GM23338 (cell line): ENCODE data around the gene SLC37A1.

ENCODE experiments used
- CREB1 ChIP-seq: fragments of 250-450 bp; sonication (Bioruptor Pico); IDR thresholded peaks from 2 replicates; pipeline ENCODE4 v1.5.0; 2020; ENCODE audit warnings: low read depth, mild to moderate bottlenecking, moderate library complexity
- EZH2 ChIP-seq: fragments of 200-600 bp; sonication (generic); IDR thresholded peaks from one replicate; pipeline ENCODE4 v1.8.0; 2017; ENCODE audit warnings: antibody characterized with exemption, mild to moderate bottlenecking, low read depth; ENCODE audit not compliant: unreplicated experiment
- EZH2phosphoT487 ChIP-seq: fragments of 200-600 bp; sonication (generic); IDR thresholded peaks from one replicate; pipeline ENCODE4 v1.8.1; 2018; ENCODE audit warnings: antibody characterized with exemption; ENCODE audit not compliant: unreplicated experiment
- JUNB ChIP-seq: IDR thresholded peaks from one replicate; pipeline ENCODE4 v1.6.1; 2016; ENCODE audit warnings: antibody characterized with exemption; ENCODE audit not compliant: unreplicated experiment
- NANOG ChIP-seq: IDR thresholded peaks from 2 replicates; pipeline ENCODE4 v1.6.1; 2016; ENCODE audit warnings: antibody characterized with exemption, borderline replicate concordance
- POLR2AphosphoS5 ChIP-seq: IDR thresholded peaks from 2 replicates; pipeline ENCODE4 v1.6.1; 2016; ENCODE audit warnings: antibody characterized with exemption, low read depth
- TF ChIP-seq, protein P1 (sequence below), 2 experiments: fragments of 200-600 bp in 1 of 2; sonication (generic) in 1 of 2; conservative IDR thresholded peaks; 2 replicates each; pipeline versions ENCODE4 v1.5.1 to v1.6.1; 2016 to 2017; ENCODE audit warnings: antibody characterized with exemption in 2 of 2, low read depth in 2 of 2, mild to moderate bottlenecking in 2 of 2, moderate library complexity in 1 of 2
- TF ChIP-seq, protein P2 (sequence below): IDR thresholded peaks from one replicate; pipeline ENCODE4 v1.6.1; 2018; ENCODE audit warnings: antibody characterized with exemption; ENCODE audit not compliant: unreplicated experiment
- TF ChIP-seq, protein P3 (sequence below): IDR thresholded peaks from 2 replicates; pipeline ENCODE4 v1.6.1; 2016; ENCODE audit warnings: antibody characterized with exemption

DNA sequence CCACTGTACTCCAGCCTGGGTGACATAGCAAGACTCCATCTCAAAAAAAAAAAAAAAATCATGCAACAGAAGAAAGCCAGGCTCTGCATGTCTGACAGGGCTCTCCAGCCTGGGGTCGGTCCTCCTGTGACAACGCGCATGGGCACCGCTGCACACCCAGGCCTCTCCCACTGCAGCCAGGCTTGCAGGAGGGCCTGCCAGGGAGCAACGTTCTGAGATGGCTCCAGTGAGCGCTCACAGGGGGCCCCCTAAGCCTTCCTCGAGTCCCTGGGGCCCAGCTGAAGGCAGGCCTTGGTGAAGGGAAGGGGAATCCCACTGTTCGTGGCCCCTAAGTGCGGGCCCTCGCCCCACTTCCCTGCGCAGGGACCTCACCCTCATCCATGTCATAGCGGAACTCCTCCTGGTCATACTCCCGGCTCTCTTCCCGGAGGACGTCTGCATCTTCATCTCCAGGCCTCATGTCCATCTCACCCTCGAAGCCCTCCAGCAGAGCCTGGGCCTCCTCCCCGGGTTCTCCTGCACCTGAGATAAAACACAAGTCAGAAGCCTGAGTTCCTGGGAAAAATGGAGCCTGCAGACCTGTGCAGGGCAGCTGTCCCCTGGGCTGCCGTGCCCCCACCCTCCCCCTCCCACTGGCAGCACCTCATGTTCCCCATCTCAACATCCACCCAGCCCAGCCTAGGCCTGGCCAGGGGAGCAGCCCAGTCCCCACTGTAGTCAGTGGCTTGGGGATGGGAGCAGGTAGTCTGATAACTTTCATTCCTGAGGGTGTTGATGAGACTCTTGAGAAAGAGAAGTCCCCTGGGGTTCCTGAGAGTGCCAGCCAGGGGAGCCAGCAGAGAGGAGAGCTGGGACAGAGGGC lies 37.9 kb upstream of the SLC37A1 start:
- TF ChIP-seq, protein P1, sequence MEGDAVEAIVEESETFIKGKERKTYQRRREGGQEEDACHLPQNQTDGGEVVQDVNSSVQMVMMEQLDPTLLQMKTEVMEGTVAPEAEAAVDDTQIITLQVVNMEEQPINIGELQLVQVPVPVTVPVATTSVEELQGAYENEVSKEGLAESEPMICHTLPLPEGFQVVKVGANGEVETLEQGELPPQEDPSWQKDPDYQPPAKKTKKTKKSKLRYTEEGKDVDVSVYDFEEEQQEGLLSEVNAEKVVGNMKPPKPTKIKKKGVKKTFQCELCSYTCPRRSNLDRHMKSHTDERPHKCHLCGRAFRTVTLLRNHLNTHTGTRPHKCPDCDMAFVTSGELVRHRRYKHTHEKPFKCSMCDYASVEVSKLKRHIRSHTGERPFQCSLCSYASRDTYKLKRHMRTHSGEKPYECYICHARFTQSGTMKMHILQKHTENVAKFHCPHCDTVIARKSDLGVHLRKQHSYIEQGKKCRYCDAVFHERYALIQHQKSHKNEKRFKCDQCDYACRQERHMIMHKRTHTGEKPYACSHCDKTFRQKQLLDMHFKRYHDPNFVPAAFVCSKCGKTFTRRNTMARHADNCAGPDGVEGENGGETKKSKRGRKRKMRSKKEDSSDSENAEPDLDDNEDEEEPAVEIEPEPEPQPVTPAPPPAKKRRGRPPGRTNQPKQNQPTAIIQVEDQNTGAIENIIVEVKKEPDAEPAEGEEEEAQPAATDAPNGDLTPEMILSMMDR (conservative IDR thresholded peaks at IDR 0.05; ENCODE audit: low read depth in 2 of 2), result no peak
- TF ChIP-seq EZH2phosphoT487 (no peak), CREB1 (CRISPR knock-in tag) (no peak), NANOG (no peak), EZH2 (no peak), POLR2AphosphoS5 (no peak), JUNB (no peak)
- TF ChIP-seq, protein P2, sequence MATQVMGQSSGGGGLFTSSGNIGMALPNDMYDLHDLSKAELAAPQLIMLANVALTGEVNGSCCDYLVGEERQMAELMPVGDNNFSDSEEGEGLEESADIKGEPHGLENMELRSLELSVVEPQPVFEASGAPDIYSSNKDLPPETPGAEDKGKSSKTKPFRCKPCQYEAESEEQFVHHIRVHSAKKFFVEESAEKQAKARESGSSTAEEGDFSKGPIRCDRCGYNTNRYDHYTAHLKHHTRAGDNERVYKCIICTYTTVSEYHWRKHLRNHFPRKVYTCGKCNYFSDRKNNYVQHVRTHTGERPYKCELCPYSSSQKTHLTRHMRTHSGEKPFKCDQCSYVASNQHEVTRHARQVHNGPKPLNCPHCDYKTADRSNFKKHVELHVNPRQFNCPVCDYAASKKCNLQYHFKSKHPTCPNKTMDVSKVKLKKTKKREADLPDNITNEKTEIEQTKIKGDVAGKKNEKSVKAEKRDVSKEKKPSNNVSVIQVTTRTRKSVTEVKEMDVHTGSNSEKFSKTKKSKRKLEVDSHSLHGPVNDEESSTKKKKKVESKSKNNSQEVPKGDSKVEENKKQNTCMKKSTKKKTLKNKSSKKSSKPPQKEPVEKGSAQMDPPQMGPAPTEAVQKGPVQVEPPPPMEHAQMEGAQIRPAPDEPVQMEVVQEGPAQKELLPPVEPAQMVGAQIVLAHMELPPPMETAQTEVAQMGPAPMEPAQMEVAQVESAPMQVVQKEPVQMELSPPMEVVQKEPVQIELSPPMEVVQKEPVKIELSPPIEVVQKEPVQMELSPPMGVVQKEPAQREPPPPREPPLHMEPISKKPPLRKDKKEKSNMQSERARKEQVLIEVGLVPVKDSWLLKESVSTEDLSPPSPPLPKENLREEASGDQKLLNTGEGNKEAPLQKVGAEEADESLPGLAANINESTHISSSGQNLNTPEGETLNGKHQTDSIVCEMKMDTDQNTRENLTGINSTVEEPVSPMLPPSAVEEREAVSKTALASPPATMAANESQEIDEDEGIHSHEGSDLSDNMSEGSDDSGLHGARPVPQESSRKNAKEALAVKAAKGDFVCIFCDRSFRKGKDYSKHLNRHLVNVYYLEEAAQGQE, result no peak
- TF ChIP-seq, protein P3, sequence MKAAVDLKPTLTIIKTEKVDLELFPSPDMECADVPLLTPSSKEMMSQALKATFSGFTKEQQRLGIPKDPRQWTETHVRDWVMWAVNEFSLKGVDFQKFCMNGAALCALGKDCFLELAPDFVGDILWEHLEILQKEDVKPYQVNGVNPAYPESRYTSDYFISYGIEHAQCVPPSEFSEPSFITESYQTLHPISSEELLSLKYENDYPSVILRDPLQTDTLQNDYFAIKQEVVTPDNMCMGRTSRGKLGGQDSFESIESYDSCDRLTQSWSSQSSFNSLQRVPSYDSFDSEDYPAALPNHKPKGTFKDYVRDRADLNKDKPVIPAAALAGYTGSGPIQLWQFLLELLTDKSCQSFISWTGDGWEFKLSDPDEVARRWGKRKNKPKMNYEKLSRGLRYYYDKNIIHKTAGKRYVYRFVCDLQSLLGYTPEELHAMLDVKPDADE, result no peak
